Neural progenitor cell (in vitro differentiated cells): Measurements from ENCODE around the gene CEP83.

Experiments used
- CTCF ChIP-seq: fragments of 200-600 bp; sonication (generic); IDR thresholded peaks from 2 replicates; pipeline ENCODE4 v1.5.1; 2017; ENCODE audit warnings: antibody characterized with exemption, mild to moderate bottlenecking
- EZH2phosphoT487 ChIP-seq: fragments of 200-600 bp; sonication (generic); IDR thresholded peaks from 2 replicates; pipeline ENCODE4 v1.6.1; 2017; ENCODE audit warnings: antibody characterized with exemption

- TF ChIP-seq EZH2phosphoT487 (no peak), CTCF (no peak)
Observed at GRCh38 chr12:94459728-94460615, at the start of gene CEP83.
